HepG2 (cell line): ENCODE measurements around the gene CYP46A1. TPM values are rescaled to one million over a fixed set of nuclear protein-coding genes. Genes with fewer than 3 reads are reported as not detected.

Experiments
- ATAC-seq: fragments of 200-7000 bp; cut with Tn5 transposase; 3 replicates; pipeline ENCODE4 v1.9.1; 2020; ENCODE audit warnings: mild to moderate bottlenecking, moderate library complexity
- BruUV-seq: library from RNA; stranded (reverse); fragments of 400-500 nt; replicated peaks from 2 replicates; lab custom pipeline; 2021; lab: Mats Ljungman, UMichigan
- CTCF ChIA-PET: fragments of 300-600 bp; formaldehyde crosslinking; extraction: SDS; loops from one replicate; lab custom pipeline; 2021; ENCODE audit warnings: low total read pairs, inconsistent platforms, low intra/inter-chr PET ratio; lab: Yijun Ruan, JAX
- POLR2A ChIA-PET: fragments of 350-600 bp; sonication (Branson Sonifier 250); formaldehyde crosslinking; loops from one replicate; lab custom pipeline; 2020; ENCODE audit warnings: antibody characterized with exemption, inconsistent platforms; lab: Yijun Ruan, JAX
- DNase-seq: peaks from one replicate; pipeline ENCODE4 v3.0.0-alpha.2; 2015; ENCODE audit warnings: low spot score
- FAIRE-seq: peaks from 3 replicates; lab custom pipeline; 2011; peaks lifted over from hg19 to GRCh38; lab: Jason Lieb, UNC
- H2AFZ ChIP-seq: one replicate; pipeline ENCODE4 v1.6.1; 2011; ENCODE audit warnings: low read length, inconsistent platforms
- H3K27ac ChIP-seq: fragments of 300-600 bp; 3 replicates; pipeline ENCODE4 v1.8.0; 2011; ENCODE audit warnings: mixed run types, mild to moderate bottlenecking, mixed read lengths, low read length, inconsistent platforms; ENCODE audit not compliant: insufficient read depth; ENCODE audit errors: extremely low read length
- H3K27me3 ChIP-seq, 2 experiments: fragments of 200-600 bp in 1 of 2; 2 replicates in 1 of 2; 3 replicates in 1 of 2; pipeline versions ENCODE4 v1.6.0 to v1.8.0; 2011; ENCODE audit warnings: low read length in 2 of 2, mild to moderate bottlenecking in 2 of 2, moderate library complexity in 2 of 2, inconsistent platforms in 1 of 2; ENCODE audit not compliant: insufficient read depth in 2 of 2, control insufficient read depth in 1 of 2
- H3K36me3 ChIP-seq, 2 experiments: fragments of 200-600 bp in 1 of 2; replicated peaks in 1 of 2; 2 replicates in 1 of 2; 3 replicates in 1 of 2; pipeline versions ENCODE4 v1.5.1 to v1.8.0; 2011; ENCODE audit warnings: low read length in 2 of 2, inconsistent platforms in 1 of 2; ENCODE audit not compliant: insufficient read depth in 2 of 2, control insufficient read depth in 1 of 2
- H3K4me1 ChIP-seq: 2 replicates; pipeline ENCODE4 v1.5.1; 2012; ENCODE audit warnings: low read length, inconsistent platforms; ENCODE audit not compliant: insufficient read depth
- H3K4me2 ChIP-seq: 2 replicates; pipeline ENCODE4 v1.6.0; 2011; ENCODE audit warnings: low read depth, low read length, inconsistent platforms
- H3K4me3 ChIP-seq, 3 experiments: fragments of 200-600 bp in 1 of 3; sonication (generic), shearing (Covaris generic) in 1 of 3; replicated peaks in 1 of 3; 2 replicates each; pipeline ENCODE4 v1.5.1; 2011 to 2016; ENCODE audit warnings: low read length in 3 of 3, inconsistent platforms in 2 of 3, low read depth in 2 of 3, mild to moderate bottlenecking in 2 of 3, control low read depth in 1 of 3, mixed read lengths in 1 of 3; ENCODE audit not compliant: insufficient read depth in 1 of 3
- H3K79me2 ChIP-seq: one replicate; pipeline ENCODE4 v1.6.1; 2011; ENCODE audit warnings: low read length, inconsistent platforms; ENCODE audit not compliant: insufficient read depth
- H3K9ac ChIP-seq: 2 replicates; pipeline ENCODE4 v1.6.0; 2011; ENCODE audit warnings: mild to moderate bottlenecking, low read depth, low read length, inconsistent platforms; ENCODE audit not compliant: insufficient read depth
- H3K9me3 ChIP-seq: 2 replicates; pipeline ENCODE4 v1.5.1; 2012; ENCODE audit warnings: mild to moderate bottlenecking, low read length
- H4K20me1 ChIP-seq: 2 replicates; pipeline ENCODE4 v1.6.0; 2011; ENCODE audit warnings: inconsistent platforms, mild to moderate bottlenecking, low read length, moderate library complexity; ENCODE audit not compliant: insufficient read depth
- ELF3 ChIP-seq: IDR thresholded peaks from 2 replicates; pipeline ENCODE4 v1.6.1; 2016; ENCODE audit warnings: missing genetic modification reagents, missing compliant biosample characterization
- GATA4 ChIP-seq: sonication (generic); IDR thresholded peaks from 2 replicates; pipeline ENCODE4 v1.6.1; 2016; ENCODE audit warnings: antibody characterized with exemption, low read depth, borderline replicate concordance
- KLF12 ChIP-seq: sonication (generic); formaldehyde crosslinking; IDR thresholded peaks from 2 replicates; pipeline ENCODE4 v1.4.0; 2020; ENCODE audit warnings: missing genetic modification reagents, borderline replicate concordance
- MAZ ChIP-seq, 2 experiments: sonication (generic) in 1 of 2; formaldehyde crosslinking in 1 of 2; IDR thresholded peaks; 2 replicates each; pipeline versions ENCODE4 v1.5.0 to v1.6.1; 2012 to 2020; ENCODE audit warnings: low read depth in 2 of 2, mild to moderate bottlenecking in 2 of 2, borderline replicate concordance in 1 of 2, improper control_type of control experiment in 1 of 2, low read length in 1 of 2, missing genetic modification reagents in 1 of 2, moderate library complexity in 1 of 2
- NBN ChIP-seq: fragments of 450-650 bp; conservative IDR thresholded peaks from 2 replicates; pipeline ENCODE4 v1.6.1; 2017
- NFIB ChIP-seq: sonication (generic); formaldehyde crosslinking; IDR thresholded peaks from 2 replicates; pipeline ENCODE4 v1.9.0; 2021; ENCODE audit warnings: missing genetic modification reagents, mild to moderate bottlenecking, borderline replicate concordance
- PITX1 ChIP-seq: sonication (generic); formaldehyde crosslinking; IDR thresholded peaks from 2 replicates; pipeline ENCODE4 v1.5.1; 2020; ENCODE audit warnings: mild to moderate bottlenecking, missing genetic modification reagents
- POGZ ChIP-seq: sonication (generic); formaldehyde crosslinking; IDR thresholded peaks from 2 replicates; pipeline ENCODE4 v1.4.0; 2020; ENCODE audit warnings: mild to moderate bottlenecking, missing genetic modification reagents
- SNRNP70 ChIP-seq: fragments of 200-400 bp; formaldehyde crosslinking; IDR thresholded peaks from 2 replicates; pipeline ENCODE4 v1.6.1; 2017; ENCODE audit warnings: mild to moderate bottlenecking, low read depth, low read length, moderate library complexity
- ZFP62 ChIP-seq: sonication (generic); formaldehyde crosslinking; IDR thresholded peaks from 2 replicates; pipeline ENCODE4 v1.4.0; 2020; ENCODE audit warnings: missing genetic modification reagents
- ZKSCAN8 ChIP-seq: IDR thresholded peaks from 2 replicates; pipeline ENCODE4 v1.6.1; 2016; ENCODE audit warnings: borderline replicate concordance, missing genetic modification reagents, missing compliant biosample characterization
- ZNF510 ChIP-seq: sonication (generic); formaldehyde crosslinking; IDR thresholded peaks from 2 replicates; pipeline ENCODE4 v1.4.0; 2020; ENCODE audit warnings: low read depth, mild to moderate bottlenecking, missing genetic modification reagents
- ZNF546 ChIP-seq: sonication (generic); formaldehyde crosslinking; conservative IDR thresholded peaks from 2 replicates; pipeline ENCODE4 v1.8.1; 2023; ENCODE audit warnings: mild to moderate bottlenecking, missing genetic modification reagents
- ZNF557 ChIP-seq: sonication (generic); formaldehyde crosslinking; IDR thresholded peaks from 2 replicates; pipeline ENCODE4 v1.4.0; 2020; ENCODE audit warnings: missing genetic modification reagents
- ZNF614 ChIP-seq: IDR thresholded peaks from 2 replicates; pipeline ENCODE4 v1.6.1; 2018; ENCODE audit warnings: missing biosample characterization, missing genetic modification reagents, inconsistent platforms, borderline replicate concordance
- WGBS: methylation state at CpG from one replicate; pipeline ENCODE4 v1.1.6; 2017; ENCODE audit warnings: low lambda C conversion rate; 5-methylcytosine and 5-hydroxymethylcytosine counted together
- in situ Hi-C: cut with HindIII; loops from 2 replicates; pipeline ENCODE4 v1.10.0; 2017; ENCODE audit warnings: low pct_unique_long_range_greater_than_20kb; ENCODE audit not compliant: extremely low pct_ligation_motif_present
- intact Hi-C: fragments of 100-400 bp; cut with micrococcal nuclease; formaldehyde crosslinking; loops from one replicate; pipeline ENCODE4 v1.10.0; 2022; ENCODE audit not compliant: unreplicated experiment
- polyA plus RNA-seq, 8 experiments: library from polyadenylated mRNA; depleted of rRNA in 3 of 8; stranded (reverse) in 7 of 8; unstranded in 1 of 8; fragments of >200 nt; fragmentation: Illumina TruSeq in 4 of 8; extraction: Trizol in 4 of 8; gene quantifications; 2 replicates each; pipeline versions ENCODE4 v1.2.1 to v1.2.3, GENCODE V29; 2011 to 2016; ENCODE audit warnings: low read depth in 4 of 8, missing spikeins in 1 of 8, mixed read lengths in 1 of 8; ENCODE audit not compliant: insufficient read depth in 1 of 8
- total RNA-seq, 5 experiments: library from RNA; depleted of rRNA; stranded (reverse); fragments of >200 nt; fragmentation: Illumina TruSeq; extraction: Trizol; gene quantifications; 2 replicates each; pipeline ENCODE4 v1.2.3, GENCODE V29; 2016; ENCODE audit warnings: low read depth in 1 of 5
- TF ChIP-seq, protein P1 (sequence below): sonication (generic); formaldehyde crosslinking; IDR thresholded peaks from 2 replicates; pipeline ENCODE4 v1.4.0; 2020; ENCODE audit warnings: missing genetic modification reagents

Gene CYP46A1
- total and polyA plus RNA-seq, 2 of the 13 experiments (the other 11 are each of a cell fraction or from before 2014, with no cell fraction given), result not detected

DNA sequence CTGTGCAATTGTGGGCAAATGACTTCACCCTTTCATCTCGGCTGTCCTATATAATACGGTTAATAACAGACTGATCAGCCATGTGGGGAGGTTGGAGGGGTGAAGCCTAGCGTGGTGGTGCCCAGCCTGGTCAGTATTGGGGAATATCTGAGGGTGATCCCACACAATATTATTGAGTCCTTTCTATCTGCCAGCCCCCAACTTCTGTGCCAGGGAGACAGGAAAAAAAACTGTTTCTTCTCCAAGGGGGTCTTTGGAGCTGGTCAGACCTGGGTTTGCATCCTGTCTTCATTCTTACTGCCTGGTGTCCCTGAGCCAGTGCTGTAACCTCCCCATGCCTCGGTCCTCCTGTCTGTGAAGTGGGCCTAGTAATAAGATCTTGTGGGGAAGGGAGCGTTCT, 6.5 kb downstream of the CYP46A1 start:
- in situ Hi-C loops (no loop called here), intact Hi-C loops (no loop called here)
- no peak overlapping the region for H3K4me3 ChIP-seq
- no peaks in the 10 kb centered on the region for H3K36me3 ChIP-seq
- peaks cover 0 to 9% of the 10 kb centered on the region in 2 experiments; a peak in 1 of 5 replicates for H3K27me3 ChIP-seq
- 28% methylated on average over 5 of the region's 5 CpGs for WGBS
- FAIRE-seq (no peak), DNase-seq (no peak), ATAC-seq (no peak)
- no peak for TF ChIP-seq ZKSCAN8
- TF ChIP-seq GATA4, result no peak
- BruUV-seq, result no TSS peak
- H3K9me3 ChIP-seq, result no peaks in the 10 kb centered on the region
- ChIA-PET POLR2A (no interaction called here), CTCF (no interaction called here)
- no peak overlapping the region for H3K27ac ChIP-seq
- H4K20me1 ChIP-seq, result no peaks in the 10 kb centered on the region
- H3K9ac ChIP-seq, result no peak overlapping the region
- no peaks in the 10 kb centered on the region for H3K4me1 ChIP-seq
- H3K4me2 ChIP-seq, result no peak overlapping the region
- no peaks in the 10 kb centered on the region for H3K79me2 ChIP-seq
- H2AFZ ChIP-seq, result no peak overlapping the region

- Histone ChIP-seq H3K9me3 (no peaks in the 10 kb centered on the region), H4K20me1 (no peaks in the 10 kb centered on the region), H3K27me3 (peaks cover 0 to 2% of the 10 kb centered on the region in 2 experiments; a peak in 1 of 5 replicates), H3K4me2 (no peak overlapping the region), H3K9ac (no peak overlapping the region), H3K79me2 (no peaks in the 10 kb centered on the region), H3K36me3 (no peaks in the 10 kb centered on the region), H3K4me1 (no peaks in the 10 kb centered on the region), H2AFZ (no peak overlapping the region), H3K4me3 (no peak overlapping the region), H3K27ac (no peak overlapping the region)
- POLR2A ChIA-PET, result no interaction called here
- DNase-seq (no peak), FAIRE-seq (no peak), ATAC-seq (no peak)
- BruUV-seq, result no TSS peak
- WGBS, result 41% methylated on average over 10 of the region's 13 CpGs
- intact Hi-C loops (no loop called here), in situ Hi-C loops (no loop called here)
- CTCF ChIA-PET, result no interaction called here
- no peak for TF ChIP-seq ZNF510 (CRISPR knock-in tag)
- no peak for TF ChIP-seq PITX1 (CRISPR knock-in tag)
- no peak for TF ChIP-seq ZNF614 (CRISPR knock-in tag)
- no peak for TF ChIP-seq ZNF546 (CRISPR knock-in tag)
- no peak for TF ChIP-seq ZFP62 (CRISPR knock-in tag)
- TF ChIP-seq KLF12, result no peak
- no peak for TF ChIP-seq NBN
- no peak for TF ChIP-seq POGZ
- no peak for TF ChIP-seq ELF3 (CRISPR knock-in tag)
- TF ChIP-seq, protein P1, sequence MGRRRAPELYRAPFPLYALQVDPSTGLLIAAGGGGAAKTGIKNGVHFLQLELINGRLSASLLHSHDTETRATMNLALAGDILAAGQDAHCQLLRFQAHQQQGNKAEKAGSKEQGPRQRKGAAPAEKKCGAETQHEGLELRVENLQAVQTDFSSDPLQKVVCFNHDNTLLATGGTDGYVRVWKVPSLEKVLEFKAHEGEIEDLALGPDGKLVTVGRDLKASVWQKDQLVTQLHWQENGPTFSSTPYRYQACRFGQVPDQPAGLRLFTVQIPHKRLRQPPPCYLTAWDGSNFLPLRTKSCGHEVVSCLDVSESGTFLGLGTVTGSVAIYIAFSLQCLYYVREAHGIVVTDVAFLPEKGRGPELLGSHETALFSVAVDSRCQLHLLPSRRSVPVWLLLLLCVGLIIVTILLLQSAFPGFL, result no peak
- TF ChIP-seq SNRNP70, result no peak
- TF ChIP-seq MAZ (IDR thresholded peaks at IDR 0.05; ENCODE audit: borderline replicate concordance, low read depth, low read length), result no peak
- no peak for TF ChIP-seq MAZ (CRISPR knock-in tag; IDR thresholded peaks at IDR 0.05; ENCODE audit: low read depth)
- TF ChIP-seq ZNF557, result no peak
- TF ChIP-seq NFIB (CRISPR knock-in tag), result no peak
These were observed 7.2 kb downstream of the CYP46A1 start for GRCh38 chr14:99691111-99691885.
